Forelimb muscle (tissue), 1 donor: ENCODE data around the gene MSRB2. TPM values are rescaled to one million over a fixed set of nuclear protein-coding genes. Genes with fewer than 3 reads are reported as not detected.
"Not testable (repeated sequence)": the region's sequence is repeated elsewhere in the genome, so short reads cannot be mapped to it uniquely, and the experiment has no call there.

Source experiments
- DNase-seq: peaks from one replicate; pipeline ENCODE4 v3.0.0-alpha.2; 2013; ENCODE audit warnings: low read depth
- polyA plus RNA-seq: library from polyadenylated mRNA; unstranded; fragments of 120-200 nt; gene quantifications from one replicate; pipeline ENCODE4 v1.2.1, GENCODE V29; 2013; ENCODE audit not compliant: insufficient read length

MSRB2 gene
- polyA plus RNA-seq = 58.8 TPM

- DNase-seq = peak; percentile 81
These were observed at the start of gene MSRB2 for GRCh38 chr10:23095404-23095965. TSS of gene MSRB2 (plus strand) at chr10:23095579. CDS start at chr10:23095609, 30 bp downstream.

- no peak for DNase-seq
These were observed 49.4 kb upstream of the MSRB2 start for GRCh38 chr10:23046027-23046426.

- no peak for DNase-seq
These were observed 48.0 kb upstream of the MSRB2 start for GRCh38 chr10:23047201-23048050.

GRCh38 chr10:23048191-23048590, 47.2 kb upstream of the MSRB2 start:
- no peak for DNase-seq

GRCh38 chr10:23051278-23051677, 44.1 kb upstream of the MSRB2 start:
- DNase-seq = no peak

- DNase-seq = no peak
These were observed 43.5 kb upstream of the MSRB2 start for GRCh38 chr10:23051855-23052331.

- no peak for DNase-seq
These were observed 42.3 kb upstream of the MSRB2 start for GRCh38 chr10:23053036-23053435.

GRCh38 chr10:23055424-23056185, 39.8 kb upstream of the MSRB2 start:
- DNase-seq = no peak

- no peak for DNase-seq
These were observed 39.2 kb upstream of the MSRB2 start for GRCh38 chr10:23056186-23056579.

- no peak for DNase-seq
These were observed 37.0 kb upstream of the MSRB2 start for GRCh38 chr10:23058366-23058765.

- DNase-seq = no peak
These were observed 34.5 kb upstream of the MSRB2 start for GRCh38 chr10:23060918-23061317.

GRCh38 chr10:23063045-23063972, 32.1 kb upstream of the MSRB2 start:
- no peak for DNase-seq

GRCh38 chr10:23063973-23064812, 31.2 kb upstream of the MSRB2 start:
- no peak for DNase-seq

GRCh38 chr10:23064813-23065114, 30.6 kb upstream of the MSRB2 start:
- not testable (repeated sequence) for DNase-seq

GRCh38 chr10:23065181-23065948, 30.0 kb upstream of the MSRB2 start:
- DNase-seq = no peak

GRCh38 chr10:23067337-23067736, 28.0 kb upstream of the MSRB2 start:
- no peak for DNase-seq

GRCh38 chr10:23067939-23068775, 27.2 kb upstream of the MSRB2 start:
- DNase-seq = no peak

GRCh38 chr10:23069019-23069815, 26.2 kb upstream of the MSRB2 start:
- no peak for DNase-seq
